Measurements from ENCODE around the gene UXS1.
"Not testable (repeated sequence)": the region's sequence is repeated elsewhere in the genome, so short reads cannot be mapped to it uniquely, and the experiment has no call there.

Gene UXS1

DNA sequence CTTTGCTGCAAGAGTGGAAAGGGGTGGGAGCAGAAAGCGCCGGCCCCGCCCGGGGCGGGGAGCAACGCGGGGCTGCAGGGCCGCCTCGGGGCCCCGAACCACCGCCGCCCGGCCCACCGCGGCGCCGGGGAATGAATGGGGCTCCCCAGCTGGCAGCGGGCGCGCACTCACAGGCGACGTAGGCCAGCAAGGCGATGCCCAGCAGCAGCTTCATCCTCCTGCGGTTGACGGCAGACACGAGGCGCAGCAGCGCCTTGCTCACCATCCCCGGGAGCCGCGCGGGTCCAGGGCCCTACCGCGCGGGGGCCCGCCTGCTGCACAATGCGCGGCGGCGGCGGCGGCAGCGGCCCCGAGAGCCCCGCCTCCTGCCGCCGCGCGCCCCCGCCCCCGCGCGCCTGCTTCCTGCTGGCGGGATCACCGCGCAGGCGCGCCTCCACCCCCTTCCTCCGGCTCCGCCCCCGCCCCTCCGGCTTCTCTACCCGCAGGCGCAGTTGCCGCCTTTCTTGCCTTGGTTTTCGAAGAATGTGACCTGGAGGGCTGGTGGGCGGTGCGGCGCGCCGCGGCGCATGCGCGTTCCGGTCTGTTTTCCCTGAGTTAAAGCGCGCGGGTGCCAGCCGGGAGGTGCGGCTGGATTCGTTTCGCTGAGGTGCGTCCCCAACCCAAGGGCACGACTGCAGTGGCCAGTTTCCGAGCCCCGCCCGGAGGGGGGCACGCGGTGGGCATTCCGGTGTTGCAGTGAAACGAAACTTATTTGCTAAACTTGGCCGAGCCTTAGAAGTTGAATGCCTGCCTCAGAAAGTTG lies at the start of gene UXS1:
Gene UXS1, minus strand, starts transcription at position 325 of the 802 bp plus-strand sequence. Its CDS starts 60 bp downstream, at position 265.
- H3K9me3 ChIP-seq (ENCODE audit: control insufficient read depth in 1 of 2, low read length in 2 of 2): no peaks in the 10 kb centered on the region
- no peaks in the 10 kb centered on the region for H3K27me3 ChIP-seq (ENCODE audit: control insufficient read depth in 1 of 2, insufficient read depth in 2 of 2, low read length in 2 of 2)
- H3K36me3 ChIP-seq (ENCODE audit: control insufficient read depth in 1 of 2, insufficient read depth in 2 of 2, low read length in 2 of 2): no peaks in the 10 kb centered on the region
- H3K4me1 ChIP-seq (ENCODE audit: control insufficient read depth in 1 of 2, insufficient read depth in 2 of 2, low read length in 2 of 2): peaks cover 5 to 10% of the 10 kb centered on the region in 2 donors
- H3K4me3 ChIP-seq (ENCODE audit: low read depth in 1 of 2, low read length in 2 of 2): peak within 1 kb of the TSS; percentile 80 to 91
- H3K27ac ChIP-seq (ENCODE audit: low read depth, low read length): peak within 1 kb of the TSS; percentile 82
- peak within 1 kb of the TSS; percentile 73 to 83 for H3K9ac ChIP-seq (ENCODE audit: low read depth in 1 of 2, low read length in 2 of 2)

DNA sequence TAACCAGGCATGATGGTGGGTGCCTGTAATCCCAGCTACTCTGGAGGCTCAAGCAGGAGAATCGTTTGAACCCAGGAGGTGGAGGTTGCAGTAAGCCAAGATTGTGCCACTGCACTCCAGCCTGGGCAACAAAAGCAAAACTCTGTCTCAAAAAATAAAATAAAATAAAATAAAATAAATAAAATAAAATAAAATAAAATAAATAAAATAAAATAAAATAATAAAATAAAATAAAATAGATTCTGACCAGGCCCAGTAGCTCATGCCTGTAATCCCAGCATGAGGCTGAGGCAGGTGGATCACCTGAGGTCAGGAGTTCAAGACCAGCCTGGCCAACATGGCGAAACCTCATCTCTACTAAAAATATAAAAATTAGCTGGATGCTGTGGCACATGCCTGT lies 45.4 kb upstream of the UXS1 start:
- not testable (repeated sequence) for H3K27ac ChIP-seq (ENCODE audit: low read depth, low read length); H3K4me3 ChIP-seq (ENCODE audit: low read depth in 1 of 2, low read length in 2 of 2); H3K9ac ChIP-seq (ENCODE audit: low read depth in 1 of 2, low read length in 2 of 2); H3K9me3 ChIP-seq (ENCODE audit: control insufficient read depth in 1 of 2, low read length in 2 of 2); H3K4me1 ChIP-seq (ENCODE audit: control insufficient read depth in 1 of 2, insufficient read depth in 2 of 2, low read length in 2 of 2); H3K27me3 ChIP-seq (ENCODE audit: control insufficient read depth in 1 of 2, insufficient read depth in 2 of 2, low read length in 2 of 2); H3K36me3 ChIP-seq (ENCODE audit: control insufficient read depth in 1 of 2, insufficient read depth in 2 of 2, low read length in 2 of 2)

- H3K36me3 ChIP-seq (ENCODE audit: control insufficient read depth in 1 of 2, insufficient read depth in 2 of 2, low read length in 2 of 2); H3K27me3 ChIP-seq (ENCODE audit: control insufficient read depth in 1 of 2, insufficient read depth in 2 of 2, low read length in 2 of 2): not testable (repeated sequence)
Observed at GRCh38 chr2:106235392-106235791, 41.3 kb upstream of the UXS1 start.

GRCh38 chr2:106233350-106233706 lies 39.2 kb upstream of the UXS1 start:
- Histone ChIP-seq H3K4me1 (ENCODE audit: control insufficient read depth in 1 of 2, insufficient read depth in 2 of 2, low read length in 2 of 2) (no peaks in the 10 kb centered on the region), H3K9me3 (ENCODE audit: control insufficient read depth in 1 of 2, low read length in 2 of 2) (peaks cover 7 to 8% of the 10 kb centered on the region in 2 donors), H3K9ac (ENCODE audit: low read depth in 1 of 2, low read length in 2 of 2) (no peak overlapping the region), H3K27me3 (ENCODE audit: control insufficient read depth in 1 of 2, insufficient read depth in 2 of 2, low read length in 2 of 2) (no peaks in the 10 kb centered on the region), H3K27ac (ENCODE audit: low read depth, low read length) (no peak overlapping the region), H3K36me3 (ENCODE audit: control insufficient read depth in 1 of 2, insufficient read depth in 2 of 2, low read length in 2 of 2) (no peaks in the 10 kb centered on the region), H3K4me3 (ENCODE audit: low read depth in 1 of 2, low read length in 2 of 2) (no peak overlapping the region)

More at GRCh38 chr2:106235392-106235791, 41.3 kb upstream of the UXS1 start:
- H3K4me3 ChIP-seq (ENCODE audit: low read depth in 1 of 2, low read length in 2 of 2); H3K4me1 ChIP-seq (ENCODE audit: control insufficient read depth in 1 of 2, insufficient read depth in 2 of 2, low read length in 2 of 2); H3K9ac ChIP-seq (ENCODE audit: low read depth in 1 of 2, low read length in 2 of 2); H3K27ac ChIP-seq (ENCODE audit: low read depth, low read length); H3K9me3 ChIP-seq (ENCODE audit: control insufficient read depth in 1 of 2, low read length in 2 of 2): not testable (repeated sequence)

- H3K9me3 ChIP-seq (ENCODE audit: control insufficient read depth in 1 of 2, low read length in 2 of 2): peaks cover 7 to 8% of the 10 kb centered on the region in 2 donors
- no peaks in the 10 kb centered on the region for H3K27me3 ChIP-seq (ENCODE audit: control insufficient read depth in 1 of 2, insufficient read depth in 2 of 2, low read length in 2 of 2)
- H3K9ac ChIP-seq (ENCODE audit: low read depth in 1 of 2, low read length in 2 of 2): no peak overlapping the region
- H3K4me1 ChIP-seq (ENCODE audit: control insufficient read depth in 1 of 2, insufficient read depth in 2 of 2, low read length in 2 of 2): no peaks in the 10 kb centered on the region
- H3K4me3 ChIP-seq (ENCODE audit: low read depth in 1 of 2, low read length in 2 of 2): no peak overlapping the region
- H3K27ac ChIP-seq (ENCODE audit: low read depth, low read length): no peak overlapping the region
- H3K36me3 ChIP-seq (ENCODE audit: control insufficient read depth in 1 of 2, insufficient read depth in 2 of 2, low read length in 2 of 2): no peaks in the 10 kb centered on the region
Observed at GRCh38 chr2:106232638-106233349, 38.7 kb upstream of the UXS1 start.

GRCh38 chr2:106223347-106223746 lies 29.2 kb upstream of the UXS1 start:
- H3K36me3 ChIP-seq (ENCODE audit: control insufficient read depth in 1 of 2, insufficient read depth in 2 of 2, low read length in 2 of 2): no peaks in the 10 kb centered on the region
- H3K27ac ChIP-seq (ENCODE audit: low read depth, low read length): no peak overlapping the region
- no peak overlapping the region for H3K9ac ChIP-seq (ENCODE audit: low read depth in 1 of 2, low read length in 2 of 2)
- no peaks in the 10 kb centered on the region for H3K4me1 ChIP-seq (ENCODE audit: control insufficient read depth in 1 of 2, insufficient read depth in 2 of 2, low read length in 2 of 2)
- H3K4me3 ChIP-seq (ENCODE audit: low read depth in 1 of 2, low read length in 2 of 2): no peak overlapping the region
- no peaks in the 10 kb centered on the region for H3K9me3 ChIP-seq (ENCODE audit: control insufficient read depth in 1 of 2, low read length in 2 of 2)
- H3K27me3 ChIP-seq (ENCODE audit: control insufficient read depth in 1 of 2, insufficient read depth in 2 of 2, low read length in 2 of 2): no peaks in the 10 kb centered on the region

GRCh38 chr2:106222057-106222456 lies 28.0 kb upstream of the UXS1 start:
- not testable (repeated sequence) for H3K9me3 ChIP-seq (ENCODE audit: control insufficient read depth in 1 of 2, low read length in 2 of 2); H3K4me1 ChIP-seq (ENCODE audit: control insufficient read depth in 1 of 2, insufficient read depth in 2 of 2, low read length in 2 of 2); H3K9ac ChIP-seq (ENCODE audit: low read depth in 1 of 2, low read length in 2 of 2); H3K27me3 ChIP-seq (ENCODE audit: control insufficient read depth in 1 of 2, insufficient read depth in 2 of 2, low read length in 2 of 2); H3K36me3 ChIP-seq (ENCODE audit: control insufficient read depth in 1 of 2, insufficient read depth in 2 of 2, low read length in 2 of 2); H3K27ac ChIP-seq (ENCODE audit: low read depth, low read length); H3K4me3 ChIP-seq (ENCODE audit: low read depth in 1 of 2, low read length in 2 of 2)

- Histone ChIP-seq H3K27ac (ENCODE audit: low read depth, low read length) (no peak overlapping the region), H3K4me1 (ENCODE audit: control insufficient read depth in 1 of 2, insufficient read depth in 2 of 2, low read length in 2 of 2) (no peaks in the 10 kb centered on the region), H3K9me3 (ENCODE audit: control insufficient read depth in 1 of 2, low read length in 2 of 2) (no peaks in the 10 kb centered on the region), H3K36me3 (ENCODE audit: control insufficient read depth in 1 of 2, insufficient read depth in 2 of 2, low read length in 2 of 2) (no peaks in the 10 kb centered on the region), H3K27me3 (ENCODE audit: control insufficient read depth in 1 of 2, insufficient read depth in 2 of 2, low read length in 2 of 2) (no peaks in the 10 kb centered on the region), H3K9ac (ENCODE audit: low read depth in 1 of 2, low read length in 2 of 2) (no peak overlapping the region), H3K4me3 (ENCODE audit: low read depth in 1 of 2, low read length in 2 of 2) (no peak overlapping the region)
Observed at GRCh38 chr2:106219813-106220212, 25.7 kb upstream of the UXS1 start.

GRCh38 chr2:106219157-106219556 lies 25.1 kb upstream of the UXS1 start:
- not testable (repeated sequence) for H3K9me3 ChIP-seq (ENCODE audit: control insufficient read depth in 1 of 2, low read length in 2 of 2); H3K27me3 ChIP-seq (ENCODE audit: control insufficient read depth in 1 of 2, insufficient read depth in 2 of 2, low read length in 2 of 2); H3K9ac ChIP-seq (ENCODE audit: low read depth in 1 of 2, low read length in 2 of 2); H3K4me1 ChIP-seq (ENCODE audit: control insufficient read depth in 1 of 2, insufficient read depth in 2 of 2, low read length in 2 of 2); H3K27ac ChIP-seq (ENCODE audit: low read depth, low read length); H3K36me3 ChIP-seq (ENCODE audit: control insufficient read depth in 1 of 2, insufficient read depth in 2 of 2, low read length in 2 of 2); H3K4me3 ChIP-seq (ENCODE audit: low read depth in 1 of 2, low read length in 2 of 2)

- no peaks in the 10 kb centered on the region for H3K27me3 ChIP-seq (ENCODE audit: control insufficient read depth in 1 of 2, insufficient read depth in 2 of 2, low read length in 2 of 2)
- H3K27ac ChIP-seq (ENCODE audit: low read depth, low read length): no peak overlapping the region
Observed at GRCh38 chr2:106208874-106209273, 14.8 kb upstream of the UXS1 start.

More at GRCh38 chr2:106208874-106209273, 14.8 kb upstream of the UXS1 start:
- H3K4me3 ChIP-seq (ENCODE audit: low read depth in 1 of 2, low read length in 2 of 2): no peak overlapping the region
- no peaks in the 10 kb centered on the region for H3K9me3 ChIP-seq (ENCODE audit: control insufficient read depth in 1 of 2, low read length in 2 of 2)
- H3K9ac ChIP-seq (ENCODE audit: low read depth in 1 of 2, low read length in 2 of 2): no peak overlapping the region
- no peaks in the 10 kb centered on the region for H3K36me3 ChIP-seq (ENCODE audit: control insufficient read depth in 1 of 2, insufficient read depth in 2 of 2, low read length in 2 of 2)
- H3K4me1 ChIP-seq (ENCODE audit: control insufficient read depth in 1 of 2, insufficient read depth in 2 of 2, low read length in 2 of 2): no peaks in the 10 kb centered on the region

Data from duodenal mucosa (tissue), 2 donors.